Right lung (tissue), 5 donors: Measurements from ENCODE around the gene NPIPA8. TPM values are rescaled to one million over a fixed set of nuclear protein-coding genes. Genes with fewer than 3 reads are reported as not detected.
"Not testable (repeated sequence)": the region's sequence is repeated elsewhere in the genome, so short reads cannot be mapped to it uniquely, and the experiment has no call there.

Experiments
- DNase-seq, 2 donors: peaks; one replicate each; pipeline ENCODE4 v3.0.0-alpha.2; 2013
- polyA plus RNA-seq, 5 donors: library from polyadenylated mRNA; unstranded; fragments of 120-200 nt; gene quantifications; one replicate each; pipeline versions ENCODE4 v1.2.1 to v1.2.3, GENCODE V29; 2013; ENCODE audit warnings: inconsistent platforms in 1 of 5, low replicate concordance in 1 of 5; ENCODE audit not compliant: insufficient read length in 5 of 5, insufficient read depth in 1 of 5

The NPIPA8 gene
- polyA plus RNA-seq, 5 donors, result 0.65 to 3.3 (median 1.3) TPM

DNA sequence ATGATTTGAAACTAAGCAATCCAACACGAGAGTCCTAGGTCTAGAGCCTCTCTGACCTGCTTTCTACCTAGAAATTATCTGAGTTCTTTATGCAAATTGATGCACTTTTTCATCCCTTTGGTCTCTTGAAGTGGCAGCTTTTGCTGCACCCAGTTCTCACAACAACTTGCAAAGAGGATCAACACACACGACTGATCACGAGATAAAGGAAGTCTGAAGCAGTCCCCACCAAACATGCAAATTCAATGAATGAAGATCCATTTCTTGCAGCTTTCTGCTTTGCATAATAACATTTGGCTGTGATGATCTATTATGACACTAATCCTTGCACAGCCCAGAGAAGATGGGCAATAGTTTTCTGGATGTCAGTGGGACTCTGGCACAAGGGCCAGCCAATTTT is 56.2 kb downstream of the NPIPA8 start:
- not testable (repeated sequence) for DNase-seq

DNA sequence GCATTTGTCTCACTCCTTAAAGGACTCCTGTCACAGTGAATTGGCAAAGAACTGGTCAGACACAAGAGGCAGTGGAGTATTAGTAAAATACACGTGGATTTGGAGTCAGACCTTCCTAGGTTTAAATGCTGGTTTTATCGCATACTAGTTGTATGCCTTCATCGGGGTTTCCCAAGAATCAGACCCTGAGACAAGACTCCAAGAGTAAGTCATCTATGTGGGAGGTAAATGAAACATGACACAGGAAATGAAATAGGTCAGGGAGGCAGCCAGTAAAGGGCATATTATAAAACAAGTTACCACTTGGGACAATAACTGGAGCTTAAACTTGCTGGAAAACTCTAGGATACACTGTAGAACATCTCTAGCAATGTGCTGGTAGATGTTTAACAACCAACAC is 59.8 kb downstream of the NPIPA8 start:
- not testable (repeated sequence) for DNase-seq

DNA sequence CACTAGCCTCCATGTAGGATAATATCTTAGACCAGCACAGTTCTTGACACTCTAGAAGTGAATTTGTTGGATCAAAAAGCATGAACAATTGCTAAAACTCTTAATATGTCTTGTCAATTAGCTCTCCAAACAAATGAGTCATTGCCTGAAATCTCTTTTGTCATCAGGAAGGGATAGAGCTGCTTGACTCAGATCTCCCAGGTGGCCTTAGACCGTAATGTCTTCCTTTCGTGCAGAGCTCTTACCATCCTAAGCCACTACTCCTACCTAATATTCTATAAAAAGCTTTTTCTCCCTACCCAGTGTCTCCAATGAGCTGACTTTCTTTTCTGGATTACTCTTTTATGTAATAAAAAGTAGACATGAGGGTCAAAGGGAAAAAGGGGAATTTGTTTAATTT is 66.4 kb downstream of the NPIPA8 start:
- DNase-seq, result not testable (repeated sequence)

Other genes with a start within 250 kb of the NPIPA8 start
- 10 to 100 TPM; 45.7 to 93.6 (median 70.6) TPM for gene NOMO2, start 225.4 kb upstream of the NPIPA8 start, polyA plus RNA-seq